Lung (tissue), 12 donors: ENCODE results near the gene METRNL. TPM values are rescaled to one million over a fixed set of nuclear protein-coding genes. Genes with fewer than 3 reads are reported as not detected.
"Not testable (repeated sequence)": the region's sequence is repeated elsewhere in the genome, so short reads cannot be mapped to it uniquely, and the experiment has no call there.

Experiments used
- ATAC-seq: fragments of 200-7000 bp; cut with Tn5 transposase; one replicate; pipeline ENCODE4 v1.9.1; 2020; ENCODE audit warnings: moderate number of reproducible peaks; ENCODE audit not compliant: insufficient read depth, low FRiP score
- DNase-seq, 3 donors: peaks; one replicate each; pipeline ENCODE4 v3.0.0-alpha.2; 2013 to 2017
- H3K27ac ChIP-seq, 2 donors: one replicate each; pipeline ENCODE4 v1.5.1; 2013; ENCODE audit warnings: mild to moderate bottlenecking in 2 of 2, moderate library complexity in 2 of 2, control low read depth in 1 of 2, inconsistent platforms in 1 of 2, low read depth in 1 of 2, low read length in 1 of 2
- H3K27me3 ChIP-seq, 3 donors: one replicate each; pipeline ENCODE4 v1.5.1; 2013; ENCODE audit warnings: low read length in 2 of 3; ENCODE audit not compliant: control insufficient read depth in 3 of 3, insufficient read depth in 3 of 3
- H3K36me3 ChIP-seq, 4 donors: one replicate each; pipeline ENCODE4 v1.5.1; 2013; ENCODE audit warnings: low read length in 4 of 4, mild to moderate bottlenecking in 1 of 4, moderate library complexity in 1 of 4; ENCODE audit not compliant: control insufficient read depth in 4 of 4, insufficient read depth in 4 of 4
- H3K4me1 ChIP-seq, 5 donors: one replicate each; pipeline ENCODE4 v1.5.1; 2013; ENCODE audit warnings: low read length in 5 of 5, mild to moderate bottlenecking in 2 of 5, moderate library complexity in 1 of 5; ENCODE audit not compliant: control insufficient read depth in 5 of 5, insufficient read depth in 5 of 5
- H3K4me3 ChIP-seq: one replicate; pipeline ENCODE4 v1.5.1; 2013; ENCODE audit warnings: mild to moderate bottlenecking, control low read depth, moderate library complexity
- H3K9ac ChIP-seq, 2 donors: one replicate each; pipeline ENCODE4 v1.5.1; 2013; ENCODE audit warnings: low read length in 2 of 2, control low read depth in 1 of 2; ENCODE audit not compliant: insufficient read depth in 1 of 2
- H3K9me3 ChIP-seq, 4 donors: one replicate each; pipeline ENCODE4 v1.5.1; 2013; ENCODE audit warnings: low read length in 3 of 4, mild to moderate bottlenecking in 1 of 4, moderate library complexity in 1 of 4; ENCODE audit not compliant: control insufficient read depth in 4 of 4, insufficient read depth in 3 of 4
- CTCF ChIP-seq: IDR thresholded peaks from 2 replicates; pipeline ENCODE4 v1.5.1; 2012; ENCODE audit warnings: mild to moderate bottlenecking; ENCODE audit errors: control extremely low read depth, extremely low read depth
- WGBS, 2 donors: extraction: QIAGEN DNeasy Blood & Tissue Kit; methylation state at CpG; one replicate each; pipeline ENCODE4 v1.1.7; 2013; 5-methylcytosine and 5-hydroxymethylcytosine counted together
- polyA plus RNA-seq, 2 donors: library from polyadenylated mRNA; stranded (reverse); fragments of 200-250 nt; gene quantifications; one replicate each; pipeline ENCODE4 v1.2.1, GENCODE V29; 2013
- total RNA-seq, 2 donors: library from RNA; depleted of rRNA in 1 of 2; stranded (reverse); fragments of >200 nt in 1 of 2; gene quantifications; one replicate each; pipeline ENCODE4 v1.2.1, GENCODE V29; 2014 to 2021
- donor health status: control.
- donor health status: control.
- donor health status: Bipolar disorder and iron deficiency.
- donor health status: healthy.
- donor health status: DM: yes; HTN: yes; CAD: no.

Gene METRNL
- total and polyA plus RNA-seq, 4 donors, result 48.2 to 181 (median 65.0) TPM

GRCh38 chr17:83118071-83118841 lies 38.8 kb downstream of the METRNL start:
- H3K36me3 ChIP-seq, result no peaks in the 10 kb centered on the region
- H3K27me3 ChIP-seq, result no peaks in the 10 kb centered on the region
- peaks cover 0 to 6% (median 0%) of the 10 kb centered on the region in 5 donors for H3K4me1 ChIP-seq
- H3K4me3 ChIP-seq, result no peak overlapping the region
- WGBS, 2 donors, result 89% methylated on average over 22 of the region's 22 CpGs
- ATAC-seq, result no peak
- no peak overlapping the region for H3K9ac ChIP-seq
- H3K27ac ChIP-seq, result no peak overlapping the region
- H3K9me3 ChIP-seq, result no peaks in the 10 kb centered on the region
- no peak for DNase-seq
- no peak for TF ChIP-seq CTCF

- no peaks in the 10 kb centered on the region for H3K27me3 ChIP-seq
- no peaks in the 10 kb centered on the region for H3K36me3 ChIP-seq
- H3K27ac ChIP-seq, result no peak overlapping the region
- no peak for DNase-seq
- no peak overlapping the region for H3K4me3 ChIP-seq
- WGBS, 2 donors, result 30 to 51% methylated on average over 24 to 25 of the region's 25 CpGs
- H3K9me3 ChIP-seq, result no peaks in the 10 kb centered on the region
- H3K9ac ChIP-seq, result no peak overlapping the region
- ATAC-seq, result no peak
- H3K4me1 ChIP-seq, result peaks cover 0 to 6% (median 0%) of the 10 kb centered on the region in 5 donors
- TF ChIP-seq CTCF, result no peak
These were observed 40.8 kb downstream of the METRNL start for GRCh38 chr17:83119987-83120864.

- ATAC-seq, H3K27ac ChIP-seq, H3K27me3 ChIP-seq, H3K9me3 ChIP-seq, H3K4me1 ChIP-seq, H3K36me3 ChIP-seq, H3K4me3 ChIP-seq, H3K9ac ChIP-seq, DNase-seq: not testable (repeated sequence)
- 77 to 83% methylated on average over 12 of the region's 12 CpGs for WGBS, 2 donors
These were observed 42.1 kb downstream of the METRNL start for GRCh38 chr17:83121473-83121872.
